Parathyroid adenoma (tissue), 2 donors: Measurements from ENCODE around the gene RNH1.

Source experiments
- H2AFZ ChIP-seq: fragments of 300-600 bp; sonication (generic); one replicate; pipeline ENCODE4 v1.7.0; 2017; ENCODE audit warnings: antibody characterized with exemption, mild to moderate bottlenecking
- H3K27ac ChIP-seq: fragments of 300-600 bp; sonication (generic); one replicate; pipeline ENCODE4 v1.7.0; 2017
- H3K27me3 ChIP-seq: fragments of 300-600 bp; sonication (generic); one replicate; pipeline ENCODE4 v1.7.0; 2017; ENCODE audit warnings: low read length; ENCODE audit not compliant: control insufficient read depth, insufficient read depth
- H3K36me3 ChIP-seq: fragments of 300-600 bp; sonication (generic); one replicate; pipeline ENCODE4 v1.7.0; 2017; ENCODE audit warnings: low read length; ENCODE audit not compliant: control insufficient read depth, insufficient read depth
- H3K4me1 ChIP-seq: fragments of 300-600 bp; sonication (generic); one replicate; pipeline ENCODE4 v1.7.0; 2017; ENCODE audit warnings: control low read depth
- H3K4me2 ChIP-seq: fragments of 300-600 bp; sonication (generic); one replicate; pipeline ENCODE4 v1.7.0; 2017; ENCODE audit warnings: low read length
- H3K4me3 ChIP-seq: fragments of 300-600 bp; sonication (generic); one replicate; pipeline ENCODE4 v1.7.0; 2017; ENCODE audit warnings: low read depth, low read length
- H3K79me2 ChIP-seq: fragments of 300-600 bp; sonication (generic); one replicate; pipeline ENCODE4 v1.7.0; 2017; ENCODE audit warnings: control low read depth
- H3K9ac ChIP-seq: fragments of 300-600 bp; sonication (generic); one replicate; pipeline ENCODE4 v1.7.0; 2017; ENCODE audit warnings: mild to moderate bottlenecking
- H3K9me3 ChIP-seq: fragments of 300-600 bp; sonication (generic); one replicate; pipeline ENCODE4 v1.7.0; 2017; ENCODE audit warnings: low read length; ENCODE audit not compliant: control insufficient read depth
- CTCF ChIP-seq: fragments of 300-600 bp; sonication (generic); IDR thresholded peaks from one replicate; pipeline ENCODE4 v1.7.0; 2017; ENCODE audit warnings: antibody characterized with exemption, mild to moderate bottlenecking
- donor health status: primary hyperparathyroidism.

The RNH1 gene

GRCh38 chr11:497565-498296 is 9.3 kb downstream of the RNH1 start:
- TF ChIP-seq CTCF: peak; percentile 30
- peak overlapping the region; percentile 5 for H3K4me3 ChIP-seq
- H3K27me3 ChIP-seq: no peaks in the 10 kb centered on the region
- H3K4me2 ChIP-seq: peak overlapping the region; percentile 51
- no peak overlapping the region for H3K9ac ChIP-seq
- no peak overlapping the region for H2AFZ ChIP-seq
- peak overlapping the region; percentile 87 for H3K27ac ChIP-seq
- H3K9me3 ChIP-seq: no peaks in the 10 kb centered on the region
- H3K36me3 ChIP-seq: no peaks in the 10 kb centered on the region
- H3K4me1 ChIP-seq: peaks cover 18% of the 10 kb centered on the region
- H3K79me2 ChIP-seq: no peaks in the 10 kb centered on the region

GRCh38 chr11:496834-497564 is 10.0 kb downstream of the RNH1 start:
- Histone ChIP-seq H3K4me2 (no peak overlapping the region), H3K4me3 (no peak overlapping the region), H3K9ac (no peak overlapping the region), H2AFZ (no peak overlapping the region), H3K9me3 (no peaks in the 10 kb centered on the region), H3K36me3 (no peaks in the 10 kb centered on the region), H3K4me1 (peaks cover 21% of the 10 kb centered on the region), H3K79me2 (no peaks in the 10 kb centered on the region), H3K27me3 (no peaks in the 10 kb centered on the region), H3K27ac (peak overlapping the region; percentile 87)
- no peak for TF ChIP-seq CTCF

- TF ChIP-seq CTCF: no peak
- no peak overlapping the region for H3K9ac ChIP-seq
- peaks cover 21% of the 10 kb centered on the region for H3K4me1 ChIP-seq
- H3K4me3 ChIP-seq: no peak overlapping the region
- H2AFZ ChIP-seq: no peak overlapping the region
- no peak overlapping the region for H3K27ac ChIP-seq
- H3K4me2 ChIP-seq: no peak overlapping the region
- no peaks in the 10 kb centered on the region for H3K36me3 ChIP-seq
- no peaks in the 10 kb centered on the region for H3K27me3 ChIP-seq
- H3K79me2 ChIP-seq: no peaks in the 10 kb centered on the region
- H3K9me3 ChIP-seq: no peaks in the 10 kb centered on the region
Measured at GRCh38 chr11:495537-495931, 11.5 kb downstream of the RNH1 start.

GRCh38 chr11:494761-495536 is 12.1 kb downstream of the RNH1 start:
- no peaks in the 10 kb centered on the region for H3K9me3 ChIP-seq
- peaks cover 21% of the 10 kb centered on the region for H3K4me1 ChIP-seq
- no peak for TF ChIP-seq CTCF
- no peak overlapping the region for H3K4me3 ChIP-seq
- H3K27ac ChIP-seq: no peak overlapping the region
- no peak overlapping the region for H2AFZ ChIP-seq
- no peaks in the 10 kb centered on the region for H3K79me2 ChIP-seq
- H3K4me2 ChIP-seq: no peak overlapping the region
- no peaks in the 10 kb centered on the region for H3K36me3 ChIP-seq
- H3K9ac ChIP-seq: no peak overlapping the region
- H3K27me3 ChIP-seq: no peaks in the 10 kb centered on the region
